Measurements from ENCODE around the gene TMC6. TPM values are rescaled to one million over a fixed set of nuclear protein-coding genes. Genes with fewer than 3 reads are reported as not detected.

Gene TMC6
- total and polyA plus RNA-seq, 2 of the 13 experiments (the other 11 are each of a cell fraction or from before 2014, with no cell fraction given), result 48.4 to 99.1 TPM

DNA sequence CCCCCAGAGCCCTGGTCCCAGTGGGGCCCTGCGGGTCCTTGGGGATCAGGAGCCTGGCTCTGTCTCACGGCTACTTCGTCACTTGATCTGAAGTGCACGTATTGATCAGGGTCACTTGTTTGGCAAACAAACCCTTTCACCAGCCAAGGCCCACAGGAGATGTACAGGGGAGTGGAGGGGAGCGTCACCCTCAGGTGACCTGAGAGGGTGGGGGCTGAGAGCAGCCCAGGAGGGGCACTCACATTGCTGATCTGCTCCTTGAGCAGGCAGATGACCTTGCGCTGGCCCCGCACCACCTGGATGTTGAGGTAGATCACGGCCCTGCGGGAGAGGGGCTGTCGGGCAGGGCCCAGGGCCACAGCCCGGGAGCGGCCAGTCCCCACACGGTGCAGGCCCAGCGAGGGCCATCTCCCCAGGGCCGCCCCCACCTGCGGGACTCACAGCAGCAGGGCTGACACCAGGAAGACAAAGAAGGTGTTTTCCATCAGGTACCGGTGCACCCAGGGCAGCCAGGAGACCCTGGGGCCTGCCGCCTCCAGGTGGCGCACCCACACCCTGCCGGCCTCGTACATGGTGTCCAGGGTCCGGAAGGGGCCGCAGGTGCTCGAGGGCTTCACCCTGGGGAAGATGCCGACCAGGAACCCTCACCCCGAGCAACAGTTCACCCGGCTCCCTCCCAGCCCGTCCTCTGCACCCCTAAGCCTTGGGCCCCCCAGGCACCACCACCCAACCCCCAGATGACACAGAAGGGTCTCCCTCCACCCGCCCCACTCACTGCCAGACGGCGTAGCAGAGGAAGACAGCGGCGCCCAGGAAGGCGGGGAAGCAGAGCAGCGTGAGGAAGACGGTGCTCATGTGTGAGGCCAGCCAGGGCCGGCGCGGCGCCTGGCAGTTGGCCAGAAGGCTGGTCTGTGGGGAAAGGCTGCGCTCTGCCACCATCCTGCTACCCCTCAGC is 11.3 kb downstream of the TMC6 start (continued):
- TF ChIP-seq ZNF841 (CRISPR knock-in tag; IDR thresholded peaks at IDR 0.05; ENCODE audit: borderline replicate concordance) (no peak), ZBTB42 (CRISPR knock-in tag; IDR thresholded peaks at IDR 0.05) (no peak), RBM22 (optimal IDR thresholded peaks at IDR 0.05; ENCODE audit: low read length) (no peak), ZNF280D (CRISPR knock-in tag; IDR thresholded peaks at IDR 0.05) (no peak; the same call in 1 of the 2 replicates), MAFF (IDR thresholded peaks at IDR 0.05; ENCODE audit: low read depth, low read length) (no peak), HNRNPUL1 (IDR thresholded peaks at IDR 0.05; ENCODE audit: low read depth, low read length) (no peak), SNAI1 (CRISPR knock-in tag; IDR thresholded peaks at IDR 0.05; ENCODE audit: borderline replicate concordance) (no peak), IRF9 (CRISPR knock-in tag; IDR thresholded peaks at IDR 0.05; ENCODE audit: borderline replicate concordance) (peak; percentile 60; the same call in 1 of the 2 replicates), ARNTL (CRISPR knock-in tag; IDR thresholded peaks at IDR 0.05) (no peak), RARG (CRISPR knock-in tag; IDR thresholded peaks at IDR 0.05; ENCODE audit: low read depth) (no peak), ZNF33B (CRISPR knock-in tag; IDR thresholded peaks at IDR 0.05) (0 out of 2 replicates have a peak, but pooled peaks have one; percentile 17), KDM4B (CRISPR knock-in tag; IDR thresholded peaks at IDR 0.05) (no peak), ATF7 (IDR thresholded peaks at IDR 0.05) (no peak), ATF7 (CRISPR knock-in tag; IDR thresholded peaks at IDR 0.05) (no peak), AKAP8 (CRISPR knock-in tag; IDR thresholded peaks at IDR 0.05) (peak; percentile 57; the same call in 1 of the 2 replicates), ZNF883 (CRISPR knock-in tag; IDR thresholded peaks at IDR 0.05; ENCODE audit: not compliant biosample characterization) (peak; percentile 7), HOXA7 (CRISPR knock-in tag; IDR thresholded peaks at IDR 0.05) (no peak), ZSCAN20 (CRISPR knock-in tag; IDR thresholded peaks at IDR 0.05; ENCODE audit: borderline replicate concordance) (no peak), ATM (IDR thresholded peaks at IDR 0.05; ENCODE audit: borderline replicate concordance) (no peak)
- TF ChIP-seq, protein P1, sequence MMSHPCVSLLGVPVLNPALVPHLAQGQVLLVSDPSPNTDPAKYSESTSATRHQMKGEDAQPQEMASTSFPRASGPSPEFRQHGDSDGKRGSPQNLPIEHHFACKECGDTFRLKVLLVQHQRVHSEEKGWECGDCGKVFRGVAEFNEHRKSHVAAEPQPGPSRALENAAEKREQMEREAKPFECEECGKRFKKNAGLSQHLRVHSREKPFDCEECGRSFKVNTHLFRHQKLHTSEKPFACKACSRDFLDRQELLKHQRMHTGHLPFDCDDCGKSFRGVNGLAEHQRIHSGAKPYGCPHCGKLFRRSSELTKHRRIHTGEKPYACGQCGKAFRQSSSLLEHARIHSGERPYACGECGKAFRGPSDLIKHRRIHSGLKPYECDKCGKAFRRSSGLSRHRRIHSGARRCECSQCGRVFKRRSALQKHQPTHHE (CRISPR knock-in tag; IDR thresholded peaks at IDR 0.05; ENCODE audit: borderline replicate concordance), result no peak
- TF ChIP-seq, protein P2, sequence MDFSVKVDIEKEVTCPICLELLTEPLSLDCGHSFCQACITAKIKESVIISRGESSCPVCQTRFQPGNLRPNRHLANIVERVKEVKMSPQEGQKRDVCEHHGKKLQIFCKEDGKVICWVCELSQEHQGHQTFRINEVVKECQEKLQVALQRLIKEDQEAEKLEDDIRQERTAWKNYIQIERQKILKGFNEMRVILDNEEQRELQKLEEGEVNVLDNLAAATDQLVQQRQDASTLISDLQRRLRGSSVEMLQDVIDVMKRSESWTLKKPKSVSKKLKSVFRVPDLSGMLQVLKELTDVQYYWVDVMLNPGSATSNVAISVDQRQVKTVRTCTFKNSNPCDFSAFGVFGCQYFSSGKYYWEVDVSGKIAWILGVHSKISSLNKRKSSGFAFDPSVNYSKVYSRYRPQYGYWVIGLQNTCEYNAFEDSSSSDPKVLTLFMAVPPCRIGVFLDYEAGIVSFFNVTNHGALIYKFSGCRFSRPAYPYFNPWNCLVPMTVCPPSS (IDR thresholded peaks at IDR 0.05), result no peak
- TF ChIP-seq, protein P3, sequence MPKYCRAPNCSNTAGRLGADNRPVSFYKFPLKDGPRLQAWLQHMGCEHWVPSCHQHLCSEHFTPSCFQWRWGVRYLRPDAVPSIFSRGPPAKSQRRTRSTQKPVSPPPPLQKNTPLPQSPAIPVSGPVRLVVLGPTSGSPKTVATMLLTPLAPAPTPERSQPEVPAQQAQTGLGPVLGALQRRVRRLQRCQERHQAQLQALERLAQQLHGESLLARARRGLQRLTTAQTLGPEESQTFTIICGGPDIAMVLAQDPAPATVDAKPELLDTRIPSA (CRISPR knock-in tag; IDR thresholded peaks at IDR 0.05; ENCODE audit: borderline replicate concordance), result 0 out of 2 replicates have a peak, but pooled peaks have one; percentile 50

Data from HepG2 (cell line).